ENCODE measurements around the gene CADPS. TPM values are rescaled to one million over a fixed set of nuclear protein-coding genes. Genes with fewer than 3 reads are reported as not detected.
A peak's percentile ranks its signal among the peaks of the same experiment; 100 is the strongest.

Gene CADPS
- polyA plus RNA-seq, 12 donors: 1.6 to 7.7 (median 3.5) TPM; not detected in 1

DNA sequence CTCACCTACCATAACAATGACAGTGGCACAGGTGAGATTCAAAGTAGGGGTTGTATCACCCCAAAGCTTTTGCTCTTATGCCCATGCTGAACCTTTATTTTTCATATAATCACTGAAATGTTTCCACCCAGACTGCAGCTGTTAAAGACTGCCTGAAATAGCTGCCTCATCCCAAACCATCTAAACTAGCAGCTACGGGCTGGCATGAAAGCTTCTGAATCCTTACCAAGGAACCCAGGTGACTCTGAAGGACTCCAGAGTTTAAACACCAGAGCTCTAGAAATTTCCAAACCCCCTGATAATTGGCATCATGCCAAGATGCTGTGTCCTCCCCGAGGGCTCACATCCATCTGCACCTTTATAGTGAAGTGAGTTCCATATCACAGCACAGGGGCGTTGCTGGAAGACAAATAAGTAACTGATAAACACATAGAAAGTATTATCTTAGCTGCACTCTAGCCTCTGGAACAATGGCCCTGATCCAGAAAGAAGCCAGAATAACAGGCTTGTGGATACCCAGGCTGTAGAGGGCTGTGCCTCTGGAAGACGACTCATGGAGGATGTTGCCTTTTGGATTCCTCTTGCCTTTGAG, 238.9 kb downstream of the CADPS start:
- no peak for DNase-seq

DNA sequence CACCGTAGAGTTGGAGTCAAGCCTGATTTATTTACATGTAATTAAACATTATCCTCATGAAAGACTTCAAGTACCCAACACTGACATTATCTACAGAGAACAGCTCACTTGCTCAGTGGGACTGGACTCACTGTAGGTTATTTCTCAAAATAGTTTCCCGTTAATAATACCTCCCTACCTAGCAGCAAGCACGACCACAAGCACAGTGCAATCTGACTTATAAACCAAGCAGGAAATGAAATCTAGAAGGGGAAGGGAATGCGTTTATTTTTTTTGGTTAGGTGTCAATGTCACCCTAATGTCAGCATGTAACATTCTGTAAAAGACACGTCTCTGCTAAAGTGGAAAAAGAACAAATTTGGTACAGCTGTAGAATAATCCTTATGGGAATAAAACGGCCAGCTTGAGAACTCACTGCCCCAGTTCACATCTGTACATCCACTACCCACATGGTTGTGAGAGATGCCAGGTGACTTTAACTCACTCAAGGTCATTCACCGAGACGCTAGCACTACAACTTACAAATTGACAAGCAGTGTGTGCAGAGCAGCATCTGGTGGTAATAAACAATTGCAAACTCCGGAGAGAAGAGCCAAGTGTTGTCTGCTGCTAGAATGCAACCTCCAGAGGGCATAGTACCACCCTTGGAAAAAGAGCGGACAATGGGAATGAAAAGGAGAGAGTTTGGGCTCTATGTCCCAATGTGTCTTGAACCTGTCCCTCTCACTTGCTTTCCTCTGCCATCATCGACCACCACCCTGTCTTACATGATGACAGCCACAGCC, 242.5 kb downstream of the CADPS start:
- no peak for DNase-seq

DNA sequence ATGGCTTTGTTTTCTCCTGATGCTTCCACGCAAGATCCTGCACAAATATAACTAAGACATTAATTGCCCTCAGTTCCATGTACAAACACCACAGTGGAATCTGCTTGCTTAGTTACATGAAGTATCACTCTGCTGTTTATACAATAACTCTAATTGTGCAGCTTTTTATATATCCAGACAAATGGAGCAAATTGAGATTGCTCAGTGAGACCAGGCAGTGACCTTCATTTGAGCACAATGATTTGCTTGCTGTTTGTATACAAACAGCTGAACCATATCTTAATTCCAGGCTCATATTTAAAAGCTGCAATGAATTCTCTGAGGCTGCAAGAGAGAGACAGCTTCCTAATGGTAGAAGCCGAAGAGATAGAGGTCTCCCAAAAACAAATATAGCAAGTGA, 243.7 kb downstream of the CADPS start:
- DNase-seq: no peak

DNA sequence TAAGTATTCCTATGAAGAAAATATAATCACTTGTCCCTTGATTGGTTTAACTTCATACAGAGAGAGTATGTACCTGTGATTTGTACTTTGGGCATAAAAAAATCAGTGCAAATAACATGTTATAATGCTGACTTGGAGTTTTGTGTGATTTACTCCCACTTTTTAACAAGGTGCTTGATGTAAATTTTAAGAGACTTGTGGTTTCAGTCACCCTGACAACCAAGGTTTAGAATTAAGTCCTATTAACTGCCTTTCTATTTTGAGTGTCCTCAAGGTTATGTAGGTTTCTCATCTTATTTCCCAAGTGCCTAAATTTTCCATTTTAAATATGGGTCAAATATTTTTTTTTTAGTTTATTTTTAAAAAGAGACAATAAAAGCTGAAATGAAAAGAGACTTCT, 244.6 kb downstream of the CADPS start:
- DNase-seq: no peak

DNA sequence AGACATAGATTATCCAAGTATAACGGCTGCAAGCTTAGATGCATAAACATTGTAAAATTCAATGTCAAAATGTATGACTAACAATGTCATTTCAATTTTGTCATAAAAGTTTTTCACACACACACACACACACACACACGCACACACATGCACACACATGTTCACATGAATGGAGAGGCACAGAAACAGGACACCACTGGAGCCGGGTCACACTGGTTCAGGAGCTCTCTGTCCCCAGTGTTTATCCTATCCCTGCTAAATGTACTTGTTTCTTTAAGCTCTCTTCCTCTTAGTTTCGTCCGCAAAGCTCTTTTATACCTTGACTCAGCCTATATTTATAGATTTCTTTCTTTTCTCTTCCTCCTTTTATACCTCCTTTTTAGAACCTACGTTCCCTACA, 249.9 kb downstream of the CADPS start:
- no peak for DNase-seq

DNA sequence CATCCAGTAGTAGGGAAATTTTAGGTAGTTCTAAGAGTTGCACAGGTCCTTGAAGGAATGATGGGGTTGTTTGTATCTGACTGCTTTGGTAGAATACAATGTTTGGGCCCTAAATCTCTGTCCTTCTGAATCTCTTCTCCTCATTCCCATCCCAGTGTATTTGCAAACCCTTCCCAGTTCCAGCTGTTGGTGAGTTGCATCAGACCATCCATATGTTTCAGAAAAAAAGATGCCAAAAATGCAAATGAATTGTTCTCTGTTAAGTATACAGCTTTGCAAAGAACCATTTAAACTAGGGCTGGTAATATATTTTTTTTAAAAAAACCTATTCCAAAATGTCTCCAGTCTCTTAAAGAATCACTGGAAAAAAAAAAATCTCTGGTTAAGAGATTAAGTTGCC, 251.0 kb downstream of the CADPS start:
- DNase-seq: no peak

DNA sequence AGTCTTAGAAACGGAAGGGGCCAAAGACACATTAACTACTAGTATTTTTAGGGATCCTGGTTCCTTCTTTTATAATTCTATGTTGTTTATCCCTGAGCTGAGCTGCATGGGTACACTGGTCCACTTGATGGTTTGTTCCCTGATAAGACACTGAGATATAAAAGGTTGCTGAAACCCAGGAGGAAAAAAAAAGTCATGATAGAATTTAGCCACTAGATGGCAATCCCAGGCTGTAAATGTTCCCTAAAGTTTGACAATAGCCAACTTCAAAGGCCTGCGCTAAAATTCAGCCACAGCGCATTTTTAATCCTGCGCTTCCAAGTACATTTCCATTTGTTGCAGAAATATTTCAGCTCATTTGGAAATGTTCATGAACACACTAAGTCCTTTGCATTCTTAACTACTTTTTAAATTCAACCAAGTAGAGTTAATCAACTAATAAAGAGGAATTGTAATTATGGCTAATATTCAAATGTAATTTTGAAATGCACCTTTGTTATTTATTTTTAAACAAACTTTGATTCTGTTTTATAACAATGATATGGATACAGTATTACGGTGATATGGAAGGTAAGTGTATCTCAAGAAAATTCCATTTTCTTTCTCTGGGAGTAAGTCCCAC, 252.6 kb downstream of the CADPS start:
- peak; percentile 52 for DNase-seq

DNA sequence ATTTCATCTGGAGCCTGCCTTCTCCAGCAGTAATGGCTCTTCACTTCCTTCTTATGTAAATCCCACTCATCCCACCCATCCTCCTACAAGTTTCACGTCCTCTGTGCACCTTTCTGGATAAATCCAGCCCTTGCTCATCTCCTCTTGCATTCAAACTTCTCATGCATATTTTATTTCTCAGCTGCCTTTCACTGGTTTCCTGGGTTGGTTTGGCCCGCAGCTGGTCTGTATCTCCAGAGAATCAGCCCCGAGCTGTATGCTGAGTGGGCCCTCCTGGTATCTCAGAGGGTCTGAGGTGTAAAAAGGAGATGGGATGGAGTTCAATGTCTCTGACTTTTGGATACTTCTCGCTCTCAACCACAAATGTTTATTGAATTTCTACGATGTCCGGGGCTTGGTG, 253.3 kb downstream of the CADPS start:
- no peak for DNase-seq

DNA sequence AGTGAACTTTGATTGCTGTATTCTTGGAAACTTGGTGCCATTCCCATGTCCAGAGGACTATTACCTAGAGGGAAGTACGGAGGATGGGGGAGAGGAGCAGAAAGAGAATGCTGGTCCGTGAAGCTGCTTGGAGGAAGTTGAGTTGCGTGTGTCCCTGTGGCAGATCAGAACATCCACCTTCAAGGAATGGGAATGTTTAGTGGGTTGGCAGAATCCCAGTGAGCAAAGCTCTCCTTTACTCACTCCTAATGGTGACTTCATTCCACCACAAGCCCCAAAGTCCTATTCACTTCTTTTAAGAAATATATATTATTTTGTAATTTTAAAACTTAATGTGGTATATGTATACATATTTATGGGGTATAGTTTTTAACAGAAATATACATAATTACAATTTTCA, 254.0 kb downstream of the CADPS start:
- no peak for DNase-seq

DNA sequence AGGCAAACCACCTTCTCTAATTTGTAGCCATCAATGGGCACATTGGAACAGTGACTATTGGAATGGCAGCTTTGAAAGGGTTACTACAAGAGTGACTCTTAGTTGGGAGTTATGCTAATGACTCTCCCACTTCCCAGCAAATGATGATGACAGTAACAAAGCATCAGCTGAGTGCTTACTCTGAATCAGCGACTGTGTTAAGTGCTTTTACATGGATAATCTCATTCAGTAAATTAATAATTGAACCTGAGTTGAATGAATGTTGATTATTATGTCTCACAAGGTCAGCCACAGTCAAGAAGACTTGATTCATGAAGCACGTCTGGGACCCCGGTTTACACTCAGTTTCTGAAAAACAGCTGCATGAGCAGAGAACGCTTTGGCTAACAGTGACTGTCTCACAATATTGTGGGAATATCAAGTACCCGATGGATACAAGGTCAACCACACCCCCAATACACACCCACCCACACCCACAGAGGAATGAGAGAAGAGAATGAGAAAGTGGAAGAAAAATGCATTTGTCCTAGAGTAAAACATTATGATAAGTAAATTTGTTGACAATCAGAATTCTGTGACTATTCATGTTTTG, 259.9 kb downstream of the CADPS start:
- no peak for DNase-seq

DNA sequence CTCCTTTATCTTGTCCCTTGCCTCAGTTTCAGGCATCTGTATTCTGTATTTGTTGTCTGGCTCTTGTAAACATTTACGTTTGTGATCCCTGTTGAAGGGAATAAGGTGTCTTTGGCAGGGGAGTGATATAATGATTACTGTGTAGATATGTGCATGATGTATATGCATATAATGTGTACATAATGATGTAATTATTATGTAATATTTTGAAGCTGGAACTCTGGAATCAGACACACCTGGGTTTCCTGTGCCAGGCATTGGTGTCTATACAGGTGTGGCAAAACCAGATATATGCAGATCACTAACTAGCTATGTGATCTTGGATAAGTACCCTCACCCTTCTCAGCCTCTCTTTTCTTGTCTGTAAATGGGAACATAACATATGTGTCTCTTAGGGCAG, 260.7 kb downstream of the CADPS start:
- no peak for DNase-seq

DNA sequence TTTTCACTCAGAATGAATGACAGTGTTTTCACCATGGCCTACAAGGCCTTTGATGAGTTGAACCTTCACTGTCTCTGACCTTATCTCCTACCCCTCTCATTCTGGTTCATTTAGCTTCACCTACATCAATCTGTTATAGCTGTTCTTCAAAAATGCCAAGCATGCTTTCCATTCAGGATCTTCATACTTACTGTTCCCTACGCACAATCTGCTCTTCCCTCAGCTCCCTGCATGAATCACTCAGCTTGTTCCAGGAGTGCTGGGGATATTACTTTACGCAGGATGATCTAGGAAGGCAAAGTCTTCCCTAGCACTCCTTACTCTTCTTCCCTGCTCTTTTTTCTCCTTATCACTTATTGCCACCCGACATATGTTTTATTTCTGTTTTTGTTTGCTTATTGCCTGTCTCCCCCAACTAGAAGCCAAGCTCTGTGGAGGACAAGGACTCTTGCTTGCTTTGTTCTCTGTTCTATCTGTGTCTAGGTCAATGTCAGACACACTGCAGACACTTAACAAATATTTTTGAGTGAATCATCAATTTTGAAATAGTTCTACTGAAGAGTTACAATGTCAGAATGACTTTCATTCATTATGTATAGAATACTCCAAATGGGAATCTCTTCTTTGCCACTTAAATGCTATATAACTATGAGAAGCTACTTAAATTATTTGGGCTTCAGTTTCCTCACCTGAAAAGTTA, 263.5 kb downstream of the CADPS start:
- no peak for DNase-seq

DNA sequence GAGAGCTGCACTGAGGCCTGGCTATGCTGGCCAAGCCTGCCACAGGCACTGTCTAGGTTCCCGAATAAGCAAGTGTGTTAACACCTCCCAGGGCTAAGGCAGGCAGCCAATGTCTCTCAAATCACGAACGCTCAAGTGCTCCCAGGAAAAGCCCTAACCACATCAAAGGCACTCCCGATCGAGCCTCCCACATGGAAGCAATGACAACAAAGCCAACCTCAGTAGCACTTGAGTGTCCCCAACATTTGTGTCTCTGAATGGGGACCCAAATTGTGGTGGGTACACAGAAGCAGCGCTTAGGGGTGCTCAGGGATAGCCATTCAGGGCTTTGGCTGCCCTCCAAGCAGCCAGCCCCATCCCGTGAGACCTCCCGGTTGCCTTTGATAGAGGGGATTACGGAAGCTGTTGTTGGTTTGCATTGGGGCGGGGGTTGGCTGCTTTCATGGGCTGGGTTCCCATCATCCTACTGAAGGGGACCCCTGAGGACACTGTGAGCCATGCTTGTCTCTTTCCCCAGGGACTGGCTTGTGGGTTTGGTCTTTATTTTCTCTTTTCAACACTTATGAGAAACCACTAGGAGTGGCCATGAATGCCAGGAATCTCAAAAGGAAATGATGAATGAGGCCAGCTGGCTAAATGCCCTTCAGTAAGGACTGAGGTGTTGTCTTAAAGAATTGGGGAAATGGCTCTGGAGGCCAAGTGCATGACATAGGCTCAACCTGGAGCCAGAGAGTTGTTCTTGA, 267.8 kb downstream of the CADPS start:
- DNase-seq: no peak

DNA sequence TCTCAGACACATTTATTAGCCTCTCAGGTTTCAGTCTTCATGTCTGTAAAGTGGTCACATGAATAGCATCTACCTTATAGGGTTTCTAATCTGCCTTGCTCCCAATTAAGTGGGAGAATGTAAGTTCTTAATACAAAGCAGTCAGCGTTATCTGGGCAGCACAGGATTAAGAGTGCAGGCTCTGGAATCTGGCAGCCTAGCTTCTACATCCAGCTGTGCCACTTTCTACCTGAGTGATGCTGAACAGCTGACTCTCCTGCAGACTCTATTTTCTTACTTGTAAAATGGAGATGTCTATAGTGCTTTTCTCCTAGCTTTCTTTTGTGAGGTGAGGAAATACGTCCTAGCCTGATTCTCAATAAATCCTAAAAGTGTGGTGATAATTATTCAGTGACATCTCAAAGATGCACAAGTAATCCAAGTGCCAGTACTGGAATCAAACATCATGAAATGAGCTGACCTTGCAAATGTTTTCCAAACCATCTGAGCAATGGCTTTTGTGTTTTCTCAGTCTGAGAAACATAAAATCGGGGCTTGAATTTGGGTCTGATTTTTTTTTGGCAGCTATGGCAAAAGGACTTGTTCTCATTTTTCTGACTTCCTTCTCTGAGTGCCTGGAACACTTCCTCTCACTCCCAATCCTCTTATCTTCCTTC, 269.7 kb downstream of the CADPS start:
- no peak for DNase-seq

DNA sequence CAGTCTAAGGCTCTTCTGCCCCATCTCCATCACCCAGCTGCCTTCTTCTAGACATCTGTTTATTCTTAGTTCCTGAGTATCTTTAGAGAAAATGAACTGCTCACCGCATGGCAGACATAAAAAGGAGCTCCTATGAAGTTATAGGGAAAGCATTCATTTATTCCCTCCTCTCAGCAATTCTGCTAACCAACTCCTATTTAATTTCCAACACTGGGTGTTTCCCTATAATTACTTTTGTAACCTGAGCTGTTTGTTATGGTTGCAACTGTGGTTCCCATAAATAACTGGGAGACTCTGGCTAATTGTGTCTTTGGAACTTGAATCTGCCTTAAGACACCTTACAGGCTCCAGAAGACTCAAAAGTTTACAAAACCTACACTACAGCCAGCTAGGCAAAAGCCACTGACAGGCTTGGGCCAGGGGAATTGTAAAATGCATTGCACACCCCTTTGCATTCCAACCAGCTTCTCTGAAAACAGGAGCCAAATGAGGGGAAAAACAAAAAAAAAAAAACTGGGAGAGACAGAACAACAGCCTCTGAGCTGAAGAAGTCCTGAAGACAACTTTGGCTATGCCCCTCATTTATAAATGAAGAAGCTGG, 270.4 kb downstream of the CADPS start:
- DNase-seq: no peak

DNA sequence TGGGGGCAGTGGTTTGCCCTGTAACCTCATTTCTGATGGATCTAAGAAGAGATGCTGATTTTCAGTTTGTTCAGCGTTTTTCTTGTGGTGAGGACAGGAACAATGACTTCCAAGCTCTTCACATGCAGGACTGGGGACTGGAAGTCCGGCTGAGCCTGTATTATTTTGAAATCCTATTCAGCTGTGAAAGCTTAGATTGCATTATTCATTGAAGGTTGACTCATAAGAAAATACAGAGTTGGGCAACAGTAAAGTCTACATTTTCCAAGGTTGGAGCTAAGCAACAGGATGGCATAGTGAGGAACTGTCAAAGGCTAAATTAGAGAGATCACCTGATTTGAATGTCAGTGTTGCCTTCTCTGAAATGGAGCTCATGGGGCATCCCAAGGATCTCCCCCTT, 270.9 kb downstream of the CADPS start:
- no peak for DNase-seq

DNA sequence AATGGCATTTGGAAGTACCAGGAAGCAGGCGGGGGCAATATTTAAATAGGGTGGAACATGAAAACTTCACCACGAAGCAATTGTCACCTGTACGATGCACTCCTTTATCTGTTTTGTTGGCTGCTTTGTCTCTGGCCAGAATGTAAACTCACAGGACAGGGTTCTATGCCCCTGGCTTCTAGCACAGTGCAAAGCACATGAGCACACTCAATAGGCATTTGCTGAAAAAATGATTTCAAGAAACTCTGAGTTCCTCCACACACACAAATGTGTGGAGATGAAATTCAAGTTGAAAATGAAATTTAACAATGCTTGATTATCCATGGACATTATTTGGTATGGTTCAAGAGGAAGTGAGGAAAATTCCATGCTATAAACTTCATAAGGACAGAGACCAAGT, 272.2 kb downstream of the CADPS start:
- DNase-seq: no peak

DNA sequence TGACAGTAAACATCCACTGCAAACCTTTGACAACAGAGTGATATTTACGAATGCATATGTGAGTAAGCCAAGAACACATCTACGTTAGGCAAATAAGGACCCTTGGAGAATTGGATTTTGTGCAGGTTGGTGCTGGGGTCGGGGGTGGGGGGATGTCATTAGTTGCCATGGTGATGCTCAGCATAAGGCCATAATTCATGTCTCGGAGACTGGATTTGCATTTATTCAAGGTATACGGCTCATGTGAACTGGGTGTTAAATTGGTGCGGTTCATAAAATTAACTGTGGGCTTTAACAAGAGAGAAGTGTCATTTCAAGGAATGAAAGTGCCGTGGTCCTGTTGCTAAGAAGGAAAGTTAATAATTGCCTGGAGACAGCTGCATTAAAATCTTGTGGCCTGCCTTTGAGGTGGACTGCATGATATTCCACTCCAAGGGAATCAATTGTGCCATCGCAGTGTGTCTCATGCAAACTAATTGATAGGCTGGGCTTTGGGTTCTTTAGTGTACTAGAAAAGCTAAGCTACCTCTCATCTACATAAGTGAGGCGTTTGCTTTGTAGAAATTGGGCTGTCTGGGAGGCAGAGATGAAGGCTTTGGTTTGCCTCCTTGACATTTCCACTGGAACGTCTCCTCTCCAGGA, 273.0 kb downstream of the CADPS start:
- DNase-seq: no peak

DNA sequence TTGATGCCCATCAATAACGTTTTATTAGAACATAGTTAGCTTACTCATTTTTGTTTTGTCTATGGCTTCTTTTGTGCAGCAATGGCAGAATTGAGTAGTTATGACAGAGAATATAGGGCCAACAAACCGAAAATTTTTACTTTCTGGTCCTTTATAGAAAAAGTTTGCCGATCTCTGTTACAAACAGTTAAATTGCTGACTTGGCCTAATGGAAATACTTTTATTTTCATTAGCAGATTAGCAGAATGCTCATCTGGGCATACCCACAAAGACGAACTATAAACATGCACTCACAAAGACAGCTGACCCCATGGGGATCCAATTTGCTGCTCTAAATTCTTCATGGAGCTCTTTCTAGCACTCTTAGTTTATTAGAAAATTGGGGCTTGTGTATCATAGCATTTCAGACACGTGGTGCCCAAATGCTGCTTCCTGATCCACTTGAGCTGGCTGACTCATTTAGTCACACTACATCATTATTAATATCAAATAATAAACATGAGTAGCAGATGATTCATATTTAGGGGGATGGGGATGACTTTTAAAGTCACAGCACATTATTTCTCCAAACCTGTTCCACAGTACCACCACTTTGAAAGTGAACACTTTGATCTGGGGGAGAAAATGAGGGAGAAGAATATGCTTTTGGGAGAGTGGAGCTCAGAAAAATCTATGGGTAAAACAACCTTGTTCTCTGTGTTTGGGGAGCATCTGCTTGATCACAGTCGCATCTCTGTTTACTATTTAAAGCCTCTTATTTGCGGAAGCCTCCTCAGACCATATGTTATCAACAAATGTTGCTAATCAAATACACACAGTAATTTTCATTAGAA, 273.8 kb downstream of the CADPS start:
- no peak for DNase-seq

Measured in muscle of arm (tissue), 12 donors.